ENCODE results near the gene ITGB1.
"Not testable (repeated sequence)": the region's sequence is repeated elsewhere in the genome, so short reads cannot be mapped to it uniquely, and the experiment has no call there.

The ITGB1 gene

GRCh38 chr10:32931593-32931992 is 26.4 kb downstream of the ITGB1 start:
- DNase-seq = no peak

GRCh38 chr10:32930036-32930435 is 28.0 kb downstream of the ITGB1 start:
- DNase-seq = no peak

GRCh38 chr10:32929634-32930033 is 28.4 kb downstream of the ITGB1 start:
- DNase-seq = no peak

- DNase-seq = no peak
Measured at GRCh38 chr10:32927750-32928149, 30.3 kb downstream of the ITGB1 start.

GRCh38 chr10:32923849-32924248 is 34.2 kb downstream of the ITGB1 start:
- DNase-seq = no peak

- no peak for DNase-seq
Measured at GRCh38 chr10:32923134-32923533, 34.9 kb downstream of the ITGB1 start.

- DNase-seq = no peak
Measured at GRCh38 chr10:32922170-32922569, 35.9 kb downstream of the ITGB1 start.

- DNase-seq = not testable (repeated sequence)
Measured at GRCh38 chr10:32917817-32918216, 40.2 kb downstream of the ITGB1 start.

GRCh38 chr10:32911285-32912016 is 46.6 kb downstream of the ITGB1 start:
- no peak for DNase-seq

GRCh38 chr10:32909970-32910369 is 48.1 kb downstream of the ITGB1 start:
- not testable (repeated sequence) for DNase-seq

GRCh38 chr10:32909456-32909855 is 48.6 kb downstream of the ITGB1 start:
- DNase-seq = no peak

- DNase-seq = no peak
Measured at GRCh38 chr10:32906595-32906994, 51.4 kb downstream of the ITGB1 start.

GRCh38 chr10:32905466-32905865 is 52.6 kb downstream of the ITGB1 start:
- no peak for DNase-seq

- no peak for DNase-seq
Measured at GRCh38 chr10:32901815-32902214, 56.2 kb downstream of the ITGB1 start.

- DNase-seq = not testable (repeated sequence)
Measured at GRCh38 chr10:32895200-32895968, 62.6 kb downstream of the ITGB1 start.

GRCh38 chr10:32893916-32894664 is 63.9 kb downstream of the ITGB1 start:
- no peak for DNase-seq

- no peak for DNase-seq
Measured at GRCh38 chr10:32893434-32893833, 64.6 kb downstream of the ITGB1 start.

- no peak for DNase-seq
Measured at GRCh38 chr10:32891261-32891660, 66.8 kb downstream of the ITGB1 start.

- no peak for DNase-seq
Measured at GRCh38 chr10:32890444-32890843, 67.6 kb downstream of the ITGB1 start.

- DNase-seq = no peak
Measured at GRCh38 chr10:32889631-32890212, 68.3 kb downstream of the ITGB1 start.

- no peak for DNase-seq
Measured at GRCh38 chr10:32888161-32888927, 69.7 kb downstream of the ITGB1 start.

GRCh38 chr10:32887481-32887880 is 70.5 kb downstream of the ITGB1 start:
- DNase-seq = no peak

Measured in NCI-H1417 (cell line).